GM15510 (cell line): ENCODE data around the gene CPTP.

Experiments
- POLR2A ChIP-seq: IDR thresholded peaks from 3 replicates; pipeline ENCODE4 v1.6.1; 2011; ENCODE audit warnings: borderline replicate concordance; ENCODE audit not compliant: insufficient read length; ENCODE audit errors: extremely low read depth

The CPTP gene

GRCh38 chr1:1308756-1309250 is 15.8 kb upstream of the CPTP start:
- no peak for TF ChIP-seq POLR2A

DNA sequence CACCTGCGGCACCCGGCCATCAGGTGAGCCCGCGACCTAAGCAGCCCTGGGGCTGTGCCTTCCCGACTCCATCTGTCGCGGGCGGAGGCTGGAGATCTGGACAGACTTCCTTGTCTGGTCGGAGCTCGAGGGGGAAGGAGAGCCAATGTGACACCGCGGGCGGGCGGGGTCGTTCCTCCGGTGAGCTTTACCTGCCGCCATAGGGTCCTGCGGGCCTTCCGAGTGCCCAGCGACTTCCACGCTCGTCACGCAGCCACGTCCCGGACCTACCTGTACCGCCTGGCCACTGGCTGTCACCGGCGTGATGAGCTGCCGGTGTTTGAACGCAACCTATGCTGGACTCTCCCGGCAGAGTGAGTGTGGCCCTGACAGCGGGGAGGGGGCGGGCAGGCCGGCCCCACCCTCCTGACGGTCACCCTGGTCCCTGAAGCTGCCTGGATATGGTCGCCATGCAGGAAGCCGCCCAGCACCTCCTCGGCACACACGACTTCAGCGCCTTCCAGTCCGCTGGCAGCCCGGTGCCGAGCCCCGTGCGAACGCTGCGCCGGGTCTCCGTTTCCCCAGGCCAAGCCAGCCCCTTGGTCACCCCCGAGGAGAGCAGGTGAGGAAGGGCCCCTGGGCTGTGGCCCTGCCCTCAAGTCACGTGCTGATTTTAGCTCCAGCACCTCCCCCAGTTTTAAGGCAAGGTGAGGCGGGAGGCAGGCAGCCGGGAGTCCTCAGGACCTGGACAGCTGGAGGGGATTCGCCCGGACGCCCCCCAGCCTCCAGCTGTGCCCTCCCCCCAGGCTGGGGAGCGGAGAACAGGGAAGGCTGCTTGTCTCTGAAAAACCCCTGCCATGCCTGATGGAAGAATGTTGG is 15.1 kb upstream of the CPTP start:
- no peak for TF ChIP-seq POLR2A

GRCh38 chr1:1310109-1310385 is 14.6 kb upstream of the CPTP start:
- no peak for TF ChIP-seq POLR2A

GRCh38 chr1:1310476-1311053 is 14.0 kb upstream of the CPTP start:
- TF ChIP-seq POLR2A, result no peak

- peak; percentile 15 for TF ChIP-seq POLR2A
Measured at GRCh38 chr1:1311107-1312104, 13.2 kb upstream of the CPTP start.

DNA sequence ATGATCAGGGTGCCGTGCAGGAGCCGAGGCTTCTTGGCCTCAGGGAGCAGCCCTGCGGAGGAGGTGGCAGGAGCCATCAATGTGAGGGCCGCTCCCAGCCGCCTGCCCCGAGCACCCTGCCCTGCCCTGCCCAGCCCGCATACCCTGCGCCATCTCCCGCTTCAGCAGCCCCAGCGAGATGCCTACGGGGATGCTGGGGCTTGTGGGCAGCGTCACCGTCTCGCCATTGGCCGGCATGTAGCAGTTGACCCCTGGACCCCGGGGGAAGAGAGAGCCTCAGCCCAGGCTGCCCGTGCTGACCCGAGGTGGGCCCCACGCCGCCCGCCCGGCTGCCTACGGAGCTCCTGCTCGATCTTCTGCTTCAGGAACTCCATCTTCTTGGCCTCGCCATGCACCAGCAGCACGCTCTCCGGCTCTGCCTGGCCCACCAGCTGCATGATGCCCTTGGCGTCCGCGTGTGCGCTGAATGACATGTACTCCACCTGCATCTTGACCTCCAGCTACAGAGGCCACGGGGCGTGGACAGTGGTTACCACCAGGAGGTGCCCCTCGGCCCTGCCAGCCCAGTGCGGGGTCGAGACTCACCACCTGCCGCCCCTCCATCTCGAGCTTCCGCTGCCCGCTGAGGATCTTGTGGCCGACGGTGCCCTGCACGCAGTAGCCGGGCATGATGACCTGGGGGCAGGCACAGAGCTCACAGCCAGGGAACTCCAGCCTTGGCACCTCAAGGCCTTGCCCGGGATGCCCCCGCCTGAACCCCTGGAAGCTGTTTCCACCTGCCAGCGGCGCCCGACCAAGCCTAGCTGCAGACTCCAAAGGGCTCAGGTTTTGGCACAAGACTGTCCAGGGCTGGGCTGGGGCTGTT is 11.9 kb upstream of the CPTP start:
- no peak for TF ChIP-seq POLR2A

GRCh38 chr1:1313500-1314236 is 10.9 kb upstream of the CPTP start:
- TF ChIP-seq POLR2A, result no peak

GRCh38 chr1:1314237-1314586 is 10.4 kb upstream of the CPTP start:
- TF ChIP-seq POLR2A, result no peak

- no peak for TF ChIP-seq POLR2A
Measured at GRCh38 chr1:1314678-1315335, 9.8 kb upstream of the CPTP start.

GRCh38 chr1:1315435-1315954 is 9.1 kb upstream of the CPTP start:
- TF ChIP-seq POLR2A, result no peak

DNA sequence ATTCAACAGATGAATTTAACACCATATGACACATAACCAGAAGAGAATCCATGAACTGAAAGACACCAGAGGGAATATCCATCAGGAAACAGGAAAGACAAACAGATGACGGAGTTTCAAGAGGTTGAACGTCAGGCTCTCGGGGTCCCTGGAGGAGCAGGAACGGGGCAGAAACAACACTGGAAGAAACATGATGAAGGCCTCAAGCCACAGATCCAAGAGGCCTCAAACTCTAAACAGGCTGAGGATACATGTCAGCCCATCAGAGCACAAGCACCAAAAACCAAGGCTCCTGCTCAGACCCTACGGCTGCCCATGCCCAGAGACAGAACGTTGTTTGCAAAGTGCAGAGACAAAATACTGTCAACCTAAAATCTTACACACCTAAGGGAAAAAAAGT is 7.2 kb upstream of the CPTP start:
- TF ChIP-seq POLR2A, result no peak

DNA sequence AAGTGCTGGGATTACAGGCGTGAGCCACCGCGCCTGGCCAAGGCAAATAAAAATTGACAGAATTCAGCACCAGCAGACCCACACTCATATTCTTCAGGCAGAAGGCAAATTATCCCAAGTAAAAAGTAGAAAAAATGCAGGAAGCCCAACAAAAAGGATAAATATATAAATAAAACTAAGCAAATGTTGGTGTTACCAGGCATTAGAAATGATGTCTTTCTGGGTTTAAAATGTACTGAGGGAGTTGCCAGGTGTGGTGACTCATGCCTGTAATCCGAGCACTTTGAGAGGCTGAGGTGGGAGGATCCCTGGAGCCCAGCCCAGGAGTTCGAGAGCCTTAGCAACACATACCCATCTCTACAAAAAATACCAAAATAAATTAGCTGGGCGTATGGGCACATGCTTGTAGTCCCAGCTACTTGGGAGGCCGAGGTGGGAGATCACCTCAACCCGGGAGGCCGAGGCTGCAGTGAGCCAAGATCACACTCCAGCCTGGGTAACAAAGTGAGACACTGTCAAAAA is 6.4 kb upstream of the CPTP start:
- TF ChIP-seq POLR2A, result no peak
